H1 (cell line): ENCODE measurements around the gene GLS. TPM values are rescaled to one million over a fixed set of nuclear protein-coding genes. Genes with fewer than 3 reads are reported as not detected.

Source experiments
- CTCF ChIP-seq, 3 experiments: IDR thresholded peaks; 1 replicate in 2 of 3; 2 replicates in 1 of 3; pipeline versions ENCODE4 v1.5.1 to v1.6.1; 2011; ENCODE audit warnings: low read length in 3 of 3, mild to moderate bottlenecking in 3 of 3, inconsistent platforms in 2 of 3, low read depth in 1 of 3, moderate library complexity in 1 of 3; ENCODE audit not compliant: insufficient read depth in 1 of 3; ENCODE audit errors: control extremely low read depth in 1 of 3
- EP300 ChIP-seq, 2 experiments: IDR thresholded peaks; 1 replicate in 1 of 2; 2 replicates in 1 of 2; pipeline ENCODE4 v1.6.1; 2011 to 2012; ENCODE audit warnings: low read depth in 2 of 2, low read length in 2 of 2, mild to moderate bottlenecking in 2 of 2, borderline replicate concordance in 1 of 2, inconsistent platforms in 1 of 2, moderate library complexity in 1 of 2
- EZH2 ChIP-seq: fragments of 200-600 bp; sonication (generic); IDR thresholded peaks from 2 replicates; pipeline ENCODE4 v1.7.1; 2012; ENCODE audit warnings: low read depth, mild to moderate bottlenecking, moderate library complexity, low read length, inconsistent platforms; ENCODE audit not compliant: severe bottlenecking
- MAX ChIP-seq: IDR thresholded peaks from 2 replicates; pipeline ENCODE4 v1.6.1; 2012; ENCODE audit warnings: inconsistent platforms
- PHF8 ChIP-seq: fragments of 200-600 bp; sonication (generic); conservative IDR thresholded peaks from 2 replicates; pipeline ENCODE4 v1.7.1; 2012; ENCODE audit warnings: low read depth, mild to moderate bottlenecking, inconsistent platforms, low read length, moderate library complexity
- SP4 ChIP-seq: IDR thresholded peaks from 2 replicates; pipeline ENCODE4 v1.6.1; 2012; ENCODE audit warnings: low read length, inconsistent platforms
- TBP ChIP-seq: IDR thresholded peaks from 2 replicates; pipeline ENCODE4 v1.6.1; 2011; ENCODE audit warnings: low read depth, low read length, improper control_type of control experiment
- polyA plus RNA-seq, 7 experiments: library from polyadenylated mRNA; depleted of rRNA in 3 of 7; stranded (reverse) in 5 of 7; unstranded in 2 of 7; fragments of >200 nt in 5 of 7; fragments of 200-250 nt in 2 of 7; gene quantifications; 1 replicate in 5 of 7; 2 replicates in 1 of 7; 4 replicates in 1 of 7; pipeline versions ENCODE4 v1.2.1 to v1.2.3, GENCODE V29; 2011 to 2013; ENCODE audit warnings: missing spikeins in 2 of 7, mixed read lengths in 2 of 7
- total RNA-seq: library from RNA; stranded (reverse); fragmentation: NEBNext Ultra II Directional; extraction: Animal tissue kit (Norgen Biotek cat#: 25700); gene quantifications from 2 replicates; pipeline ENCODE4 v1.2.1, GENCODE V29; 2021

Gene GLS
- total and polyA plus RNA-seq, 2 of the 8 experiments (the other 6 are each of a cell fraction or from before 2014, with no cell fraction given) = 15.7 to 89.8 TPM

- TF ChIP-seq CTCF (IDR thresholded peaks at IDR 0.05; ENCODE audit: control extremely low read depth in 1 of 3, insufficient read depth in 1 of 3, low read depth in 1 of 3, low read length in 3 of 3) = no peak
- TF ChIP-seq SP4 = no peak
- no peak for TF ChIP-seq EP300 (IDR thresholded peaks at IDR 0.05; ENCODE audit: borderline replicate concordance in 1 of 2, low read depth in 2 of 2, low read length in 2 of 2)
- no peak for TF ChIP-seq PHF8
- TF ChIP-seq EZH2 = no peak
- no peak for TF ChIP-seq TBP
- TF ChIP-seq MAX = no peak
These were observed 48.7 kb upstream of the GLS start (continued) for GRCh38 chr2:190831941-190832340.
